WTC11 (cell line): ENCODE results near the gene CARD11.

Experiments
- ATF1 ChIP-seq: sonication (generic); formaldehyde crosslinking; IDR thresholded peaks from 2 replicates; pipeline ENCODE4 v1.8.1; 2023; ENCODE audit warnings: mild to moderate bottlenecking, moderate library complexity, missing genetic modification reagents
- CTCF ChIP-seq: fragments of 200-600 bp; IDR thresholded peaks from 2 replicates; pipeline ENCODE4 v1.8.0; 2022; ENCODE audit warnings: antibody characterized with exemption
- FOXJ3 ChIP-seq: sonication (generic); formaldehyde crosslinking; IDR thresholded peaks from 2 replicates; pipeline ENCODE4 v1.9.0; 2021; ENCODE audit warnings: missing genetic modification reagents, mild to moderate bottlenecking, borderline replicate concordance
- FOXK1 ChIP-seq: sonication (generic); formaldehyde crosslinking; IDR thresholded peaks from 2 replicates; pipeline ENCODE4 v1.8.0; 2022; ENCODE audit warnings: mild to moderate bottlenecking, moderate library complexity, missing genetic modification reagents
- NFATC4 ChIP-seq: fragments of 250-450 bp; sonication (Bioruptor Pico); IDR thresholded peaks from 2 replicates; pipeline ENCODE4 v1.9.0; 2021; ENCODE audit warnings: mild to moderate bottlenecking
- NR1H2 ChIP-seq: sonication (generic); formaldehyde crosslinking; IDR thresholded peaks from 2 replicates; pipeline ENCODE4 v1.9.0; 2021; ENCODE audit warnings: mild to moderate bottlenecking, moderate library complexity, missing genetic modification reagents
- TP53 ChIP-seq: sonication (generic); formaldehyde crosslinking; IDR thresholded peaks from 2 replicates; pipeline ENCODE4 v1.8.1; 2023; ENCODE audit warnings: mild to moderate bottlenecking, missing genetic modification reagents
- USF1 ChIP-seq: sonication (generic); formaldehyde crosslinking; IDR thresholded peaks from 2 replicates; pipeline ENCODE4 v1.8.0; 2022; ENCODE audit warnings: mild to moderate bottlenecking, missing genetic modification reagents
- USF2 ChIP-seq: sonication (generic); formaldehyde crosslinking; IDR thresholded peaks from 2 replicates; pipeline ENCODE4 v1.8.1; 2023; ENCODE audit warnings: mild to moderate bottlenecking, missing genetic modification reagents, moderate library complexity
- ZBTB43 ChIP-seq: sonication (generic); formaldehyde crosslinking; IDR thresholded peaks from 2 replicates; pipeline ENCODE4 v1.8.1; 2023; ENCODE audit warnings: mild to moderate bottlenecking, missing genetic modification reagents
- ZNF263 ChIP-seq: sonication (generic); formaldehyde crosslinking; IDR thresholded peaks from 2 replicates; pipeline ENCODE4 v1.8.1; 2022; ENCODE audit warnings: low read depth, mild to moderate bottlenecking, moderate library complexity, missing genetic modification reagents

- TF ChIP-seq ATF1 (CRISPR knock-in tag) (no peak), CTCF (no peak), FOXK1 (no peak), FOXJ3 (CRISPR knock-in tag) (no peak), NFATC4 (CRISPR knock-in tag) (no peak), TP53 (CRISPR knock-in tag) (no peak), USF2 (CRISPR knock-in tag) (no peak), USF1 (no peak), ZNF263 (CRISPR knock-in tag) (no peak), NR1H2 (CRISPR knock-in tag) (no peak), ZBTB43 (CRISPR knock-in tag) (no peak)
Measured at GRCh38 chr7:3064067-3064466, 20.4 kb upstream of the CARD11 start.
